Activated CD4-positive, alpha-beta T cell treated with anti-CD3 and anti-CD28 coated beads, Interleukin-2, Interleukin-4, amounts not matched to agents 100 ng/mL and 50 ng/mL, durations not matched to agents 16 hours and 8 hours (primary cell): ENCODE measurements around the gene CTTNBP2NL.
A peak's percentile ranks its signal among the peaks of the same experiment; 100 is the strongest.
"Not testable (repeated sequence)": the region's sequence is repeated elsewhere in the genome, so short reads cannot be mapped to it uniquely, and the experiment has no call there.

Experiments
- DNase-seq: peaks from one replicate; pipeline ENCODE4 v3.0.0-alpha.2; 2020; ENCODE audit warnings: low spot score

The CTTNBP2NL gene

DNA sequence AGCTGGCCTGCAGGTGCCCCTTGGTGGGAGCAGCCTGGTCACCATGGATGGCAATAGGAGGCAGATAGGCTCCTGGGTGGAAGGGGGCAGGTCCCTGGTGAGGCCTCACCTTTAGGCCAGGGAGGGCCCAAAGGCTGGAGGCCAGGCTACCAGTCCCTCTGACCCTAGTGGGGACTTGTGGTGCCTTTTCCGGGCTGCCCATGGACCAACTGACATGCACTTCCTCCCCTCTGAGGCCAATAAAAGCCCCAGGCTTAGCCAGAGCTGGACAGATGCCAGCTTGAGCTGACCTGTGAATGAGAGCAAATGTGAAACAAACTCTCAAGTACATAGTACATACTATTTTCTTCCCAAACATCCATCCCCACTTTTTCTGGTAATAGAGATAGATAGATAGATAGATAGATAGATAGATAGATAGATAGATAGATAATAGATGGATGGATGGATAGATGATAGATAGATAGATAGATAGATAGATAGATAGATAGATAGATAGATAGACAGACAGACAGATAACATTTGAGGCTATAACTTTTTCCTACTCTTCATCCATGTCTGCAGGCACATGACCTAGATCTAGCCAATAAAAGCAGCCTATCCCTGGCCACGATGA is 9.2 kb upstream of the CTTNBP2NL start:
- no peak for DNase-seq

DNA sequence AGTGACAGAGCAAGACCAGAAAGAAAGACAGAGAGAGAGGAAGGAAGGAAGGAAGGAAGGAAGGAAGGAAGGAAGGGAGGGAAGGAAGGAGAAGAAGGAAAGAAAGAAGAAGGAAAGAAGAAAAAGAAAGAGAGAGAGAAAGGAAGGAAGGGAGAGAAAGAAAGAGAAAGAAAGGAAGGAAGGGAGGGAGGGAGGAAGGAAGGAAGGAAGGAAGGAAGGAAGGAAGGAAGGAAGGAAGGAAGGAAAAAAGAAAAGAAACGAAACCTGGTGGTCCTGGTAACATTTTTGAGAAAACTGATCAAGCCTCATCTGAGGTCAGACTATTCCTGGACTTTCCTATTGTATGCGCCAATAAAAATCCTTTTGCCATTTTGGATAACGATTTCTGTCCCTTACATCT is 8.2 kb upstream of the CTTNBP2NL start:
- DNase-seq: no peak

DNA sequence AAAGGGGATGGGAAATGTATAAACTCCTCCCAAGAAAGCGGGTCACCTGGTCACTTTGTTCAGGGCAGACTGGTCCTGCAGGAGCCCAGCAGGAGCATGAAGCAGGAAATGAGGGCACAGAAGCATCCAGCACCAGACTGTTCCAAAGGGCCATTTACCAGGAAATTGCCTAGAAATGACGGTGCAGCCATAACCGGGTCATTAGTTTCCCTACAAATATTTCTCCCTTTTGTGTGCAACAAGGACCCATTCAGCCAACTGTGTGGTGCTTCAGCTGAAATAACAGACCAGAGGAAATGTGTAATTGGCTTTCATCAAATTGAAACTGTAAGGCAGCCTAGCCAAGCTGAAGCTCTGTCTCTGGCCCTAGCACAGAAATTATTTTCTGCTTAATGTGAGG is 7.6 kb upstream of the CTTNBP2NL start:
- DNase-seq: no peak

DNA sequence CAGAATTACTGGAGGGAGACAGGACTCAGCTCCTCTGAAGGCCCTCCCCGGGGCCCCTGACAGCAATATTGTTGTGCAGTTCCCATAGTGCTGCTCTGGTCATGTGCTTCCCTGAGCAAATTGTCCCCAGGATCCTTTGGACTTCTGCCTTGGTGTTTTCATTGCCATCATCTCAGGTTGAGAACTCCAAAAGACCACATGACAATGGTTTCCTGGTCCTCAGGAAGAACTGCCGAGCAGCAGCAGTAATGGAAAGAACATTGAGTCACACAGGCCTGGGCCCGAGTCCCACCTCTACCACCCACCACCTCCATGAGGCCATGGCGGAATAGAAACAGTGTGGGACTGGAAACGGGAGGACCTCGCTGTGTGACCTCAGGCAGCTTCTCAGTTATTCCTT is 6.3 kb upstream of the CTTNBP2NL start:
- no peak for DNase-seq

DNA sequence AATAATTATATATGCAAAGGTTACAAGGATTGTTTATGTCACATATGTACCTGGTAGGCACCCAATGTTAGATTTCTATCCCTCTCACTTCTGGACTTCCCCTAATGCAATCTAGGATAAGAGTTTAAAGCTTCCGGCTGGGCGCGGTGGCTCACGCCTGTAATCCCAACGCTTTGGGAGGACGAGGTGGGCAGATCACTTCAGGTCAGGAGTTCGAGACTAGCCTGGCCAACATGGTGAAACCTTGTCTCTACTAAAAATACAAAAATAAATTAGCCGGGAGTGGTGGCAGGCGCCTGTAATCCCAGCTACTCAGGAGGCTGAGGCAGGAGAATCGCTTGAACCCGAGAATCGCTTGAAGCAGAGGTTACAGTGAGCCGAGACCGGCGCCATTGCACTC is 5.7 kb upstream of the CTTNBP2NL start:
- not testable (repeated sequence) for DNase-seq

- DNase-seq: peak; percentile 90
Measured at GRCh38 chr1:112390775-112391602, 5.0 kb upstream of the CTTNBP2NL start.

DNA sequence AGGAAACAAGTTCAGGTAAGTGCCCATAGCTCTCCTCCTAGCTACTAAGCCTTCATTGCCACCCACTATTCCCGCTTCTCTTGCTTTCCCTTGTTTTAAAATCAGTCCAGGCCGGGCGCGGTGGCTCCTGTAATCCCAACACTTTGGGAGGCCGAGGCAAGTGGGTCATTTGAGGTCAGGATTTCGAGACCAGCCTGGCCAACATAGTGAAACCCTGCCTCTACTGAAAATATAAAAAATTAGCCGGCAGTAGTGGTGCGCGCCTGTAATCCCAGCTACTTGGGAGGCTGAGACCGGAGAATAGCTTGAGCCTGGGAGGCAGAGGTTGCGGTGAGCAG is 4.4 kb upstream of the CTTNBP2NL start:
- DNase-seq: no peak

DNA sequence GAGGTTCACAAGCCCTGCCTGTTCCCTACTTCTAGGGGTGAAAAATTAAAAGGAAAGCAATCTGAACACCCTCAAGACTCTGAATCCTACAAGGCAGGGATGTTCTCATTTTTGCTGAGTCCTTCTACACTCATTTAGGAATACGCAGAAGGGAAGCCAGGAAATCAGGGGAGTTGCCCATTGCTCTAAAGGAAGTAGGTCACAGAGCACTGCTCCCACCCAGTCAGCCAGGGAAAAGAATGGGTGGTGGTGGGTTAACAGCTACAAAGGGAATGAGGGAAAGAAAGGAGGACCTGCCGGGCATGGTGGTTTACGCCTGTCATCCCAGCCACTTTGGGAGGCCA is 2.4 kb upstream of the CTTNBP2NL start:
- DNase-seq: no peak

GRCh38 chr1:112394743-112395062 is 1.3 kb upstream of the CTTNBP2NL start:
- no peak for DNase-seq

GRCh38 chr1:112395256-112395820 is 676 bp upstream of the CTTNBP2NL start:
- DNase-seq: no peak

- no peak for DNase-seq
Measured at GRCh38 chr1:112396653-112397471, 848 bp downstream of the CTTNBP2NL start.

DNA sequence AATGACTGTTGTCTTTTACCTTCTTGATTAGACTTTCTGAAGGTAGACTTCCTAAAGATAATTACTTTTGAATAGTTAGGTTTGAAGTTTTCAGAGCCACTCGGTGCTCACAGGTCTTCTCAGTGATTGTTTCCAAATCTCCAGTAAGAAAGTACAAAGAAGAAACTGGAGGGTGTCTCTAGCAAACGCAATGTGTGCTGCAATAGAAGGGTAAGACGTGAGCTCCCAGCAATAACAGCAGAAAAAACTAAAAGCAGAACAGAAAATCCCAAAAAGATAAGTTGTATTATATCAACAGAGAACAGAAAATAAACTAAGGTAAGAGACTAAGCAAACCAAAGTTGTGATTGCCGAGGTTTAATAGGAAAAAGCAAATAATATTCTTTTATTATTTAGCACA is 1.8 kb downstream of the CTTNBP2NL start:
- no peak for DNase-seq

GRCh38 chr1:112399456-112399855 is 3.4 kb downstream of the CTTNBP2NL start:
- no peak for DNase-seq

- not testable (repeated sequence) for DNase-seq
Measured at GRCh38 chr1:112400706-112401105, 4.7 kb downstream of the CTTNBP2NL start.

- no peak for DNase-seq
Measured at GRCh38 chr1:112402682-112403643, 6.9 kb downstream of the CTTNBP2NL start.

GRCh38 chr1:112406771-112407170 is 10.8 kb downstream of the CTTNBP2NL start:
- no peak for DNase-seq

DNA sequence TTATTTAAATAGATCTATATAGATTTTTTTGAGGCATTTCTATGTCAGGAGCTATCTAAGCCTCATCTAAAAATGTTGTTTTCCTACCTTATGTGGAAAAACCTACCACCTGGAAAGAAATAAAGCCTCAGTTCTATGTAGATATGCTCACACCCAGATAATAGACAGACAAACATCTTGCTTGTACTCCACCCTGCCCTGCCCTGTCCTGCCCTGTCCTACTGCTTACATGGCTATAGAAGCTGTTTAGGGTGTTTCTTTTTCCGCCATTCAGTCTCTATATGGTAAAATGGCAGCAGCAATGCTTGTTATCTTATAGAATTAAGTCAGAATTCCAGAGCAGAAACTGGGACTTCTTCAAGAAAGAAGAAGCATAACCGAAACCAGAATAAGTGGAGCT is 13.4 kb downstream of the CTTNBP2NL start:
- no peak for DNase-seq

DNA sequence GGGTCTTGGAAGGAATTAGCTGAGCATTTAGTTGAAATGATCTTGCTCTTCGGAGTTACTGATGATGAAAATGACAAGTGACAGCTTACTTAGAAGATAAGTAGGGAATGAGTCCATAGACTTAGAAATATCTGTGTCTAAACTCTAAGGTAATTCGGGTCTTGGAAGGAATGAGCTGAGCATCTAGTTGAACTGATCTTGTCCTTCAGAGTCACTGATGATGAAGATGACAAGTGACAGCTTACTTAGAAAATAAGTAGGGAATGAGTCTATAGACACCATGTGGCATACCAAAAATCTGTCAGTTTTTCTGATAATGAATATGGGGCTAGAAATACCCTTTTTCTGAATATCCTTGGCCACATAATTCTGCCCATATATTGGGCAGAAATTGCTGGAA is 14.7 kb downstream of the CTTNBP2NL start:
- no peak for DNase-seq

- no peak for DNase-seq
Measured at GRCh38 chr1:112417271-112417670, 21.3 kb downstream of the CTTNBP2NL start.

GRCh38 chr1:112418099-112418892 is 22.3 kb downstream of the CTTNBP2NL start:
- DNase-seq: no peak

DNA sequence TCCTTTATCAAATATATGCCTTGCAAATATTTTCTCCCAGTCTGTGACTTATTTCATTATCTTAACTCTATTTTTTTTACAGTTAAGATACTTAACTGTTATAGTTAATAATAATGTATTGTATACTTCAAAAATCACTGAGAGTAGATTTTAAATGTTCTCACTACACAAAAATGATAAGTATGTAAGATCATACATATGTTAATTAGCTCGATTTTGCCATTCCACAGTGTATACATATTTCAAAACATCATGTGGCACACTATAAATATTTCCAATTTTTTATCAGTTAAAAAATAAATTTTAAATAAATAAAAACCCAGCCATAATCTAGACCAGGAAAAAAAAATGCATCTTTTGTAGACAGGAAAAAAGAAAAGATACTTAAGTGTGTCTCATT is 27.2 kb downstream of the CTTNBP2NL start:
- DNase-seq: no peak
